ENCODE results near the gene BCL11B. TPM values are rescaled to one million over a fixed set of nuclear protein-coding genes. Genes with fewer than 3 reads are reported as not detected.

BCL11B gene
- total RNA-seq, 1 experiment from 2014 or later: 0.05 TPM

DNA sequence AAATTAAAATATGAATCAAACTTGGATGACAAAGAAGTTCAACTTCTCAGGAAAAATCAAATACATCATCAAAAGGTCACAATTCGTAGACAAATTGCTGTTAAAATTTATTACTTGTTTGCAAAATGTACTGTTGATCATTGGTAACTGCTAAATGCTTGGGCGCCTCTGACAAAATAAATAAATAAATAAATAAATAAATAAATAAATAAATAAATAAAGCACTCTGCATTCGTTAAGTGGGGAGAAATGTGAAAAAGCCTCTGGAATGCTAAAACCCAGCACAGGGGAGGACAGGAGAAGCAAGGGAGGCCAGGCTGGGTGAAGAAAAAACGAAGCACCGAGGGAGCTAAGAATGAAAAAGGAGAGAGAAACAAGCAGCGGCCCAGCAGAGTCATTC is 115.2 kb downstream of the BCL11B start:
- no peak overlapping the region for H3K27ac Mint-ChIP-seq (ENCODE audit: unreplicated experiment)
- BruUV-seq (replicated peaks): no TSS peak
- TF ChIP-seq, protein P1, sequence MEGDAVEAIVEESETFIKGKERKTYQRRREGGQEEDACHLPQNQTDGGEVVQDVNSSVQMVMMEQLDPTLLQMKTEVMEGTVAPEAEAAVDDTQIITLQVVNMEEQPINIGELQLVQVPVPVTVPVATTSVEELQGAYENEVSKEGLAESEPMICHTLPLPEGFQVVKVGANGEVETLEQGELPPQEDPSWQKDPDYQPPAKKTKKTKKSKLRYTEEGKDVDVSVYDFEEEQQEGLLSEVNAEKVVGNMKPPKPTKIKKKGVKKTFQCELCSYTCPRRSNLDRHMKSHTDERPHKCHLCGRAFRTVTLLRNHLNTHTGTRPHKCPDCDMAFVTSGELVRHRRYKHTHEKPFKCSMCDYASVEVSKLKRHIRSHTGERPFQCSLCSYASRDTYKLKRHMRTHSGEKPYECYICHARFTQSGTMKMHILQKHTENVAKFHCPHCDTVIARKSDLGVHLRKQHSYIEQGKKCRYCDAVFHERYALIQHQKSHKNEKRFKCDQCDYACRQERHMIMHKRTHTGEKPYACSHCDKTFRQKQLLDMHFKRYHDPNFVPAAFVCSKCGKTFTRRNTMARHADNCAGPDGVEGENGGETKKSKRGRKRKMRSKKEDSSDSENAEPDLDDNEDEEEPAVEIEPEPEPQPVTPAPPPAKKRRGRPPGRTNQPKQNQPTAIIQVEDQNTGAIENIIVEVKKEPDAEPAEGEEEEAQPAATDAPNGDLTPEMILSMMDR (IDR thresholded peaks at IDR 0.05; ENCODE audit: insufficient read depth in 1 of 2, low read depth in 1 of 2, low read length in 1 of 2, severe bottlenecking in 1 of 2, unreplicated experiment in 1 of 2): no peak
- DNase-seq: no peak
- H3K9me3 ChIP-seq: no peaks in the 10 kb centered on the region
- intact Hi-C loops (cut with micrococcal nuclease; ENCODE audit: unreplicated experiment): no loop called here
- no peaks in the 10 kb centered on the region for H3K9me3 Mint-ChIP-seq (ENCODE audit: unreplicated experiment)
- H3K4me1 Mint-ChIP-seq (ENCODE audit: low read depth, unreplicated experiment): no peaks in the 10 kb centered on the region
- ChIA-PET CTCF (no interaction called here), POLR2A (no interaction called here)
- no peaks in the 10 kb centered on the region for H3K27me3 ChIP-seq (replicated peaks; ENCODE audit: control insufficient read depth, insufficient read depth, low read length)
- no peaks in the 10 kb centered on the region for H3K36me3 Mint-ChIP-seq (ENCODE audit: insufficient read depth, unreplicated experiment)
- no peaks in the 10 kb centered on the region for H3K36me3 ChIP-seq (ENCODE audit: control insufficient read depth, insufficient read depth, low read length)
- no peak overlapping the region for H3K4me3 ChIP-seq (ENCODE audit: low read depth, low read length)
- peaks cover 8% of the 10 kb centered on the region for H3K27me3 Mint-ChIP-seq (ENCODE audit: insufficient read depth, unreplicated experiment)
- no peaks in the 10 kb centered on the region for H3K4me1 ChIP-seq
- H3K4me3 Mint-ChIP-seq (ENCODE audit: unreplicated experiment): no peak overlapping the region

DNA sequence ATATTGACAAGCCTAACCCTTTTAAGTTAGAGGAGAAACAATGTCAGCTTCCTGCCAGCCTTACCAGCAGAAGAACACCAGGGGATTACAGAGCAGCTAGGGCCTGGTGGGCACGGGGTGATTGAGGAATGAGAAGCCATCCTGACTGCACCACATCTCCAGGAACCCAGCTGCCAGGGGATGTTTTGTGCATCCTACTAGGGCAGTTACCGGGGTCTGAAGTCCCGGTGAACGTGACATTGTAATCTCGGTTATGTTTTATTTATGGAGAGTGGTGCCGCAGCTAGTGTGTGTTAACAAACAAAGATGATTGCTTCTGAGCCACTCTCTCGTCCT is 115.9 kb downstream of the BCL11B start:
- DNase-seq: no peak

DNA sequence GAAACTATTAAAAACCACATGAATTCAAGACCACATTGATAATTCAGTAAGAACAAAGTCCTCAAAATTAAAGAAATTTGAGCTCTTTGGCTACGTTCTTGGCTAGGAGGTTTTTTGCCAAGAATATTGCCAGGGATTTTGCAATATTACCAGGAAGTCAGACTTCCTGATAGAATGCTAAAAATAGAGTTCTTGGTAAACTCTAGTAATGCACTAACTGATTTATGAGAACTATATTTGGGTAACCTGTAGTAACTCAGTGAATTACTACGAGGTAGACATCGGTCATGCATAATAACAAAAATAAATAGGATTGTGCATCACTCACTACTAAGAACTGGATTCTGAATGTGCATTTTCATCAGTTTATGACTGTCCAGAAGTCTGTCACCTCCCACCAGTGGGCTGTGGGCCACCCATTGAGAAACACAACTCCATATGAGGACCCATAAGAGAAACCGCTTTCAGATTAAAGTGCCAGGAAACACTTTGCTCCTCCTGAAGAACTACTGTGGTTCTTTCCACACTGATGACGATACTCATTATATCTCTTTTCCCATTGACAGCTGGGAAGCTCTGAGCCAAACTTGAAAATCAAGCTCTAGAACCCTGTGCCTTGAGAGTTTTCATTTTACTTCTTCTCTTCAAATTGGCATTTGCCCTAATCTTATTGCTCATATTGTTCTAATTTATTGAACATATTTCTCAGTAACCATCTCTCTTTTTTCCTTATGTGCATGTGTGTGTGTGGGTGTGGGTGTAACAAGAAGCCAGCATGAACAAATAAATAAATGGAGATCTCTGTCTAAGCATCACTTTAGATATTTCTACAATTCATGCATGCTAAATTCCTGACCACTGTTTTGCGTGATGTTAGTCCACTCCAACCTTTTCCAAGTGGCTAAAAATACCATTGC is 116.6 kb downstream of the BCL11B start:
- H3K9me3 Mint-ChIP-seq (ENCODE audit: unreplicated experiment): no peaks in the 10 kb centered on the region
- ChIA-PET POLR2A (no interaction called here), CTCF (no interaction called here)
- intact Hi-C loops (cut with micrococcal nuclease; ENCODE audit: unreplicated experiment): no loop called here
- Histone ChIP-seq H3K27me3 (replicated peaks; ENCODE audit: control insufficient read depth, insufficient read depth, low read length) (no peaks in the 10 kb centered on the region), H3K4me1 (no peaks in the 10 kb centered on the region), H3K4me3 (ENCODE audit: low read depth, low read length) (no peak overlapping the region), H3K9me3 (no peaks in the 10 kb centered on the region), H3K36me3 (ENCODE audit: control insufficient read depth, insufficient read depth, low read length) (no peaks in the 10 kb centered on the region)
- no peak for DNase-seq
- no TSS peak for BruUV-seq (replicated peaks)
- H3K4me1 Mint-ChIP-seq (ENCODE audit: low read depth, unreplicated experiment): no peaks in the 10 kb centered on the region
- no peak overlapping the region for H3K4me3 Mint-ChIP-seq (ENCODE audit: unreplicated experiment)
- no peak overlapping the region for H3K27ac Mint-ChIP-seq (ENCODE audit: unreplicated experiment)
- TF ChIP-seq, protein P1 (IDR thresholded peaks at IDR 0.05; ENCODE audit: insufficient read depth in 1 of 2, low read depth in 1 of 2, low read length in 1 of 2, severe bottlenecking in 1 of 2, unreplicated experiment in 1 of 2): no peak
- no peaks in the 10 kb centered on the region for H3K36me3 Mint-ChIP-seq (ENCODE audit: insufficient read depth, unreplicated experiment)
- peaks cover 8% of the 10 kb centered on the region for H3K27me3 Mint-ChIP-seq (ENCODE audit: insufficient read depth, unreplicated experiment)

More for the DNA sequence above, 115.9 kb downstream of the BCL11B start:
- Histone ChIP-seq H3K4me1 (no peaks in the 10 kb centered on the region), H3K4me3 (ENCODE audit: low read depth, low read length) (no peak overlapping the region), H3K9me3 (no peaks in the 10 kb centered on the region), H3K36me3 (ENCODE audit: control insufficient read depth, insufficient read depth, low read length) (no peaks in the 10 kb centered on the region), H3K27me3 (replicated peaks; ENCODE audit: control insufficient read depth, insufficient read depth, low read length) (no peaks in the 10 kb centered on the region)
- BruUV-seq (replicated peaks): no TSS peak
- peaks cover 8% of the 10 kb centered on the region for H3K27me3 Mint-ChIP-seq (ENCODE audit: insufficient read depth, unreplicated experiment)
- CTCF ChIA-PET: no interaction called here
- intact Hi-C loops (cut with micrococcal nuclease; ENCODE audit: unreplicated experiment): no loop called here
- H3K4me3 Mint-ChIP-seq (ENCODE audit: unreplicated experiment): no peak overlapping the region
- no peaks in the 10 kb centered on the region for H3K9me3 Mint-ChIP-seq (ENCODE audit: unreplicated experiment)
- POLR2A ChIA-PET: no interaction called here
- H3K4me1 Mint-ChIP-seq (ENCODE audit: low read depth, unreplicated experiment): no peaks in the 10 kb centered on the region
- TF ChIP-seq, protein P1 (IDR thresholded peaks at IDR 0.05; ENCODE audit: insufficient read depth in 1 of 2, low read depth in 1 of 2, low read length in 1 of 2, severe bottlenecking in 1 of 2, unreplicated experiment in 1 of 2): no peak
- no peaks in the 10 kb centered on the region for H3K36me3 Mint-ChIP-seq (ENCODE audit: insufficient read depth, unreplicated experiment)
- no peak overlapping the region for H3K27ac Mint-ChIP-seq (ENCODE audit: unreplicated experiment)
